ENCODE data around the gene SNRPA. TPM values are rescaled to one million over a fixed set of nuclear protein-coding genes. Genes with fewer than 3 reads are reported as not detected.

The SNRPA gene
- polyA plus RNA-seq, 1 experiment: 167 TPM

DNA sequence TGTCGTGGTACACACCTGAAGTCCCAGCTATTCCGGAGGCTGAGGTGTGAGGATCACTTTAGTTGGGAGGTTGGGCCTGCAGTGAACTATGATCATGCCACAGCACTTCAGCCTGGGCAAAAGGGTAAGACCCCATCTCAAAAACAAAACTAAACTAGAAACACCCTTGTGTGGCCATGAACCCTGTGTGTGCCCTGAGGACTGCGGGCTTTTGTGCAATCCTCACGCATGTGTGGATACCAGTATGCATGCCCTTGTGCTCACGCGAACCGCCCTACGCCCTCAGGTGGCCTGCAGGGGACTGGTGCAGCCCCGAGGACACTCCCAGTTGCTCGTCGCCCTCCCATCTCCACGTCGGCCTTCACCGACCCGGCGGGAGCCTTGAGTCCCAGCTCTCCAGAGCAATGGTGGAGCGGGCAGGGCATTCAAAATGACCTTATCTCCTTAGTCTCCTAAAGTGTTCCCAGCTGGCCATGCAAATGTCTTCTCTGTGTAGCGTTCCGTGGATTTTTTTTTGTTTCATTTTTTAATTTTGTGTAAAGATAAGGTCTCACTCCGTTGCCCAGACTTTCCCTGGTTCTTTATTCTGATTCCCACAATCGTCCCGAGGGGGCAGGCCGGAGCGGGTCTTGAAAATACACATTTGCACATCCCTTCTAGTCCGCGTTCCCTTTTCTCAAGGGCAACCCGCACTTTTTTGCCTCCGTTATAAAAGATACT, 47.1 kb downstream of the SNRPA start:
- Histone ChIP-seq H3K27me3 (ENCODE audit: control insufficient read depth, insufficient read depth, low read length) (no peaks in the 10 kb centered on the region), H3K36me3 (ENCODE audit: control insufficient read depth, insufficient read depth, low read length) (peaks cover 17% of the 10 kb centered on the region), H3K4me3 (ENCODE audit: low read depth, low read length) (peak overlapping the region; percentile 43)
- ChIA-PET CTCF (interaction anchor here (0.7 to 1.8 kb wide), 8 partner anchors 9 to 434 kb away, joined by 3 to 11 read pairs (median 4); partner anchors contain the start of gene RAB4B), POLR2A (interaction anchor here (0.5 to 0.7 kb wide), 2 partner anchors 20 kb away, joined by 6 to 23 read pairs; partner anchors contain the start of gene RAB4B)
- no peak for DNase-seq (ENCODE audit: low read depth)
- TF ChIP-seq CTCF (IDR thresholded peaks at IDR 0.05; ENCODE audit: insufficient read depth, low read depth, low read length): peak; percentile 55

GRCh38 chr19:40798683-40799557, 47.9 kb downstream of the SNRPA start, which contains the start of gene EGLN2:
EGLN2 (plus strand) TSS chr19:40799191; CDS start chr19:40800573, 1,382 bp downstream.
- no peaks in the 10 kb centered on the region for H3K27me3 ChIP-seq (ENCODE audit: control insufficient read depth, insufficient read depth, low read length)
- peaks cover 18% of the 10 kb centered on the region for H3K36me3 ChIP-seq (ENCODE audit: control insufficient read depth, insufficient read depth, low read length)
- TF ChIP-seq CTCF (IDR thresholded peaks at IDR 0.05; ENCODE audit: insufficient read depth, low read depth, low read length): no peak
- H3K4me3 ChIP-seq (ENCODE audit: low read depth, low read length): peak within 1 kb of the TSS; percentile 92
- peak; percentile 97 for DNase-seq (ENCODE audit: low read depth)
- ChIA-PET POLR2A (interaction anchor here (0.6 to 0.7 kb wide), 3 partner anchors 9 to 435 kb away, joined by 3 to 6 read pairs (median 3); partner anchors contain the start of gene RAB4B), CTCF (interaction anchor here (0.7 to 1.8 kb wide), 7 partner anchors 8 to 434 kb away, joined by 3 to 11 read pairs (median 4); partner anchors contain the start of gene RAB4B)

DNA sequence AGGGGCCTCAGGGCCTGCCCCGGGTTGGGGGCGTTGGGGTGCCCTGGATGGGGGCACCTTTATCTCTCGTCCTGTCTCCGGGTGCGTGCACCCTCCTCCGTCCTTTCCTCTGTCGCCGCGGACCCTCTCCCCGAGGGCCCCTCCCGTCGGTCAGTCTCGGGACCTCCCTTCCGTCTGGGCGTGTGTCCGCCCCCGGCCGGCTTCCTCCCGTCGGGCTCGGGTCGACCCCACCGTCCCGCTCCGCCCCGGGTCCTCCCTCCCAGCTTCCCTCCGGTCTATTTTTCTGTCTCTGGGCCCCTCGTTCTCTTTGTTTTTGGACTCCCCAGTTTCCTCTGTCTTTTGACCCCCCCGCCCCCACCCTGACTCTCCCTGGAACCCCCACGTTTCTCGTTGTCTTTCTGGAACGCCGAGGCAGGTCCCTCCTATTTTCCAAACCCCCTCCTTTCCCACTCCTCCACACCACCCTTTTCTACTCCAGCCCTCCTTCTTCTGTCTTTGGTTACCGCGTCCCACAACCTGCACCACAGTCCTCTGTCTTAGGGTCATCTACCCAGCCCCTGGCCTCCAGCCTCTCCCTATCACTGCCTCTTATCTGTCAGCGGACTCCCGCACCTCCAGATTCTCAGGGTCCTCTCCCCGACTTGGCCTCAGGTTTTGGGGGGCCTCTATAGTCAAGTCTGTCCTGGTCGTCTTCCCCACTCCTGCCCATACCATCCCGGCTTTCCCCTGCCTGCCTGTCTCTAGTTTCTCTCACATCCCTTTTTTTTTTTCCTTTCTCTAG, 48.7 kb downstream of the SNRPA start:
- peak overlapping the region; percentile 92 for H3K4me3 ChIP-seq (ENCODE audit: low read depth, low read length)
- DNase-seq (ENCODE audit: low read depth): no peak
- ChIA-PET POLR2A (no interaction called here), CTCF (no interaction called here)
- peaks cover 20% of the 10 kb centered on the region for H3K36me3 ChIP-seq (ENCODE audit: control insufficient read depth, insufficient read depth, low read length)
- H3K27me3 ChIP-seq (ENCODE audit: control insufficient read depth, insufficient read depth, low read length): no peaks in the 10 kb centered on the region
- TF ChIP-seq CTCF (IDR thresholded peaks at IDR 0.05; ENCODE audit: insufficient read depth, low read depth, low read length): no peak

DNA sequence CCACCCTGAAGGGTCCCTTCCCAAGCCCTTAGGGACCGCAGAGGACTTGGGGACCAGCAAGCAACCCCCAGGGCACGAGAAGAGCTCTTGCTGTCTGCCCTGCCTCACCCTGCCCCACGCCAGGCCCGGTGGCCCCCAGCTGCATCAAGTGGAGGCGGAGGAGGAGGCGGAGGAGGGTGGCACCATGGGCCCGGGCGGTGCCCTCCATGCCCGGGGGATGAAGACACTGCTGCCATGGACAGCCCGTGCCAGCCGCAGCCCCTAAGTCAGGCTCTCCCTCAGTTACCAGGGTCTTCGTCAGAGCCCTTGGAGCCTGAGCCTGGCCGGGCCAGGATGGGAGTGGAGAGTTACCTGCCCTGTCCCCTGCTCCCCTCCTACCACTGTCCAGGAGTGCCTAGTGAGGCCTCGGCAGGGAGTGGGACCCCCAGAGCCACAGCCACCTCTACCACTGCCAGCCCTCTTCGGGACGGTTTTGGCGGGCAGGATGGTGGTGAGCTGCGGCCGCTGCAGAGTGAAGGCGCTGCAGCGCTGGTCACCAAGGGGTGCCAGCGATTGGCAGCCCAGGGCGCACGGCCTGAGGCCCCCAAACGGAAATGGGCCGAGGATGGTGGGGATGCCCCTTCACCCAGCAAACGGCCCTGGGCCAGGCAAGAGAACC, 49.5 kb downstream of the SNRPA start:
- peaks cover 22% of the 10 kb centered on the region for H3K36me3 ChIP-seq (ENCODE audit: control insufficient read depth, insufficient read depth, low read length)
- ChIA-PET CTCF (no interaction called here), POLR2A (no interaction called here)
- no peak for TF ChIP-seq CTCF (IDR thresholded peaks at IDR 0.05; ENCODE audit: insufficient read depth, low read depth, low read length)
- DNase-seq (ENCODE audit: low read depth): no peak
- no peaks in the 10 kb centered on the region for H3K27me3 ChIP-seq (ENCODE audit: control insufficient read depth, insufficient read depth, low read length)
- peak overlapping the region; percentile 92 for H3K4me3 ChIP-seq (ENCODE audit: low read depth, low read length)

Data from BJ (cell line).